Measurements from ENCODE around the gene DENND2A. TPM values are rescaled to one million over a fixed set of nuclear protein-coding genes. Genes with fewer than 3 reads are reported as not detected.

DENND2A gene
- total and polyA plus RNA-seq, 10 of the 15 experiments (the other 5 are each of a cell fraction or from before 2014, with no cell fraction given), result 0.01 TPM; not detected in 9

DNA sequence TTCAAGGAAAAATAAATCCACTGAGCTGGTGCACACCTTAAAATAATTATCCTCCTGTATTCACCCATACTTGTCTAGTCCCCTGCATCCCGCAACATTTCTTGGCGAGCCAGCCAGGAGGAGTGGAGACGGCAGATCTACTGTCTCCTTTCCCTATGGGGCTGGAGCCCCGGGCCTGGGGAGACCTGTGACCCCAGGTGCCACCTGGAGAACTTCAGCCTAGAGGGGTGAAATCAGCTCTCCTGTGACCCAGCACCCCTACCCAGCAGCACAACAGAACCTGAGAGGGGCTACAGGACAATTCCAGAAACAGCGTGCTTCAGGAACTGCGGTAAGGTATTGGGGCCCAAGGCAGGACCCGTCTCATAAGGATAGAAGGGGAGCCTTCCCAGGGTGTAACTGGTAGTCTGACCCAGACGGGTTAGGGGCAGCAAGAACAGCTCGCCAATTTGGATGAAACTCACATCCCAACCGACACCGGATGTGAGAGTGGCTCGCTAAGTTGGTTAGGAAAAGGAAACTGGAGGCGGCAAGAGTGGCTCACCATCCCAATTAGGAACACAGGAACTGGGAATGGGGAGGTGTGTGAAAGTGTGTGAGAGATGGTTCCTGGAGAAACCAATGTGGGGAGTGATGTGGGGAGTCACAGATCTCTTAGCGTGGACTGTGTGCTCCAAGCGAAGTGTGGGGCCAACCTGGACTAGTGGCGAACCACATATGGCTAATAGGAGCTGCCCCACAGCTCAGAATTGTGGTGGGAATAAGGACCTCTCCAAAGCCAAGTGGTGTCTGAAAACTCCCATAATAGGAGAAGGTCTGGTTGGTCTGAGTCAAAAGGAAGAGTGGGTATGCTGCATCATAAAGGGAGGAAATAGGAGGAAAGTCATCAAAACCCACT, 15.1 kb upstream of the DENND2A start:
- in situ Hi-C loops (cut with MboI) (loop anchor here (5.0 kb wide), 1 partner anchor 138 kb away; no protein-coding TSS in a partner anchor), intact Hi-C loops (cut with micrococcal nuclease; ENCODE audit: unreplicated experiment) (loop anchor here (5.0 kb wide), 1 partner anchor 357 kb away; the partner anchor contains the start of gene MRPS33)
- no peaks in the 10 kb centered on the region for H3K9me3 ChIP-seq (replicated peaks; ENCODE audit: control insufficient read depth, insufficient read depth, low read length)
- no peaks in the 10 kb centered on the region for H3K27me3 ChIP-seq (replicated peaks in 1 of 2; ENCODE audit: control insufficient read depth in 2 of 2, insufficient read depth in 2 of 2, low read length in 1 of 2)
- TF ChIP-seq SPI1 (IDR thresholded peaks at IDR 0.05; ENCODE audit: borderline replicate concordance, insufficient read depth, low read depth, low read length) (no peak), BRCA1 (IDR thresholded peaks at IDR 0.05; ENCODE audit: low read depth, low read length) (no peak), SMAD5 (IDR thresholded peaks at IDR 0.05; ENCODE audit: low read depth) (no peak), ZNF622 (IDR thresholded peaks at IDR 0.05) (no peak), ZBTB40 (IDR thresholded peaks at IDR 0.05; ENCODE audit: borderline replicate concordance) (no peak)
- TF ChIP-seq, protein P1, sequence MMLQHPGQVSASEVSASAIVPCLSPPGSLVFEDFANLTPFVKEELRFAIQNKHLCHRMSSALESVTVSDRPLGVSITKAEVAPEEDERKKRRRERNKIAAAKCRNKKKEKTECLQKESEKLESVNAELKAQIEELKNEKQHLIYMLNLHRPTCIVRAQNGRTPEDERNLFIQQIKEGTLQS (IDR thresholded peaks at IDR 0.05; ENCODE audit: borderline replicate concordance, extremely low read depth, low read depth, low read length), result no peak
- TF ChIP-seq, protein P2, sequence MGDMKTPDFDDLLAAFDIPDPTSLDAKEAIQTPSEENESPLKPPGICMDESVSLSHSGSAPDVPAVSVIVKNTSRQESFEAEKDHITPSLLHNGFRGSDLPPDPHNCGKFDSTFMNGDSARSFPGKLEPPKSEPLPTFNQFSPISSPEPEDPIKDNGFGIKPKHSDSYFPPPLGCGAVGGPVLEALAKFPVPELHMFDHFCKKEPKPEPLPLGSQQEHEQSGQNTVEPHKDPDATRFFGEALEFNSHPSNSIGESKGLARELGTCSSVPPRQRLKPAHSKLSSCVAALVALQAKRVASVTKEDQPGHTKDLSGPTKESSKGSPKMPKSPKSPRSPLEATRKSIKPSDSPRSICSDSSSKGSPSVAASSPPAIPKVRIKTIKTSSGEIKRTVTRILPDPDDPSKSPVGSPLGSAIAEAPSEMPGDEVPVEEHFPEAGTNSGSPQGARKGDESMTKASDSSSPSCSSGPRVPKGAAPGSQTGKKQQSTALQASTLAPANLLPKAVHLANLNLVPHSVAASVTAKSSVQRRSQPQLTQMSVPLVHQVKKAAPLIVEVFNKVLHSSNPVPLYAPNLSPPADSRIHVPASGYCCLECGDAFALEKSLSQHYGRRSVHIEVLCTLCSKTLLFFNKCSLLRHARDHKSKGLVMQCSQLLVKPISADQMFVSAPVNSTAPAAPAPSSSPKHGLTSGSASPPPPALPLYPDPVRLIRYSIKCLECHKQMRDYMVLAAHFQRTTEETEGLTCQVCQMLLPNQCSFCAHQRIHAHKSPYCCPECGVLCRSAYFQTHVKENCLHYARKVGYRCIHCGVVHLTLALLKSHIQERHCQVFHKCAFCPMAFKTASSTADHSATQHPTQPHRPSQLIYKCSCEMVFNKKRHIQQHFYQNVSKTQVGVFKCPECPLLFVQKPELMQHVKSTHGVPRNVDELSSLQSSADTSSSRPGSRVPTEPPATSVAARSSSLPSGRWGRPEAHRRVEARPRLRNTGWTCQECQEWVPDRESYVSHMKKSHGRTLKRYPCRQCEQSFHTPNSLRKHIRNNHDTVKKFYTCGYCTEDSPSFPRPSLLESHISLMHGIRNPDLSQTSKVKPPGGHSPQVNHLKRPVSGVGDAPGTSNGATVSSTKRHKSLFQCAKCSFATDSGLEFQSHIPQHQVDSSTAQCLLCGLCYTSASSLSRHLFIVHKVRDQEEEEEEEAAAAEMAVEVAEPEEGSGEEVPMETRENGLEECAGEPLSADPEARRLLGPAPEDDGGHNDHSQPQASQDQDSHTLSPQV (IDR thresholded peaks at IDR 0.05), result no peak
- ChIA-PET RAD21 (ENCODE audit: unreplicated experiment) (interaction anchor here (1.2 to 1.6 kb wide), 2 partner anchors 138 to 178 kb away, joined by 4 to 6 read pairs; no protein-coding TSS in a partner anchor), SMC1A (ENCODE audit: uncharacterized antibody, unreplicated experiment) (interaction anchor here (1.0 to 1.8 kb wide), 2 partner anchors 20 to 138 kb away, joined by 4 read pairs; no protein-coding TSS in a partner anchor), CTCF (interaction anchor here (0.8 to 2.8 kb wide), 6 partner anchors 20 to 179 kb away, joined by 3 to 21 read pairs (median 5); no protein-coding TSS in a partner anchor), POLR2A (interaction anchor here (0.6 to 1.4 kb wide), 2 partner anchors 19 to 21 kb away, joined by 3 read pairs; no protein-coding TSS in a partner anchor)
- no peak for DNase-seq (ENCODE audit: low read depth, low spot score)
- ATAC-seq, result no peak
- H3K4me2 ChIP-seq (ENCODE audit: control insufficient read depth, insufficient read depth), result peak overlapping the region; percentile 79; the same call in 1 of the 2 replicates
- no peak overlapping the region for H3K4me3 ChIP-seq
- H3K79me2 ChIP-seq (ENCODE audit: control insufficient read depth, insufficient read depth, low read length), result no peaks in the 10 kb centered on the region
- no TSS peak for BruUV-seq (replicated peaks)
- no peak overlapping the region for H3K27ac ChIP-seq (ENCODE audit: control insufficient read depth, insufficient read depth)
- FAIRE-seq, result no peak
- H3K36me3 ChIP-seq (ENCODE audit: control insufficient read depth in 2 of 2, insufficient read depth in 2 of 2, low read length in 1 of 2), result no peaks in the 10 kb centered on the region
- peaks cover 12% of the 10 kb centered on the region for H3K4me1 ChIP-seq (ENCODE audit: control insufficient read depth, insufficient read depth, low read length)
- peak overlapping the region; percentile 76 for H2AFZ ChIP-seq (ENCODE audit: control insufficient read depth, low read depth, low read length)
- H3K9ac ChIP-seq (ENCODE audit: control insufficient read depth, insufficient read depth, low read length), result no peak overlapping the region
- 69% methylated on average over 16 of the region's 16 CpGs for WGBS (ENCODE audit: insufficient coverage, insufficient replicate concordance, low lambda C conversion rate, missing lambda C conversion rate)
- H4K20me1 ChIP-seq (ENCODE audit: control insufficient read depth, insufficient read depth), result no peaks in the 10 kb centered on the region

Data from GM12878 (cell line).